Tibial nerve (tissue), 3 donors: ENCODE results near the gene CELSR1.

Source experiments
- POLR2A ChIP-seq, 2 donors: fragments of 450-650 bp; IDR thresholded peaks; one replicate each; pipeline ENCODE4 v1.6.1; 2017; ENCODE audit warnings: antibody characterized with exemption in 2 of 2, mild to moderate bottlenecking in 2 of 2, moderate library complexity in 2 of 2
- TF ChIP-seq, protein P1 (sequence below), 5 experiments: fragments of 200-600 bp in 3 of 5; fragments of 450-650 bp in 2 of 5; sonication (generic) in 3 of 5; IDR thresholded peaks; one replicate each; pipeline ENCODE4 v1.5.1; 2016 to 2019; ENCODE audit warnings: antibody characterized with exemption in 5 of 5, mild to moderate bottlenecking in 3 of 5, moderate library complexity in 2 of 5

DNA sequence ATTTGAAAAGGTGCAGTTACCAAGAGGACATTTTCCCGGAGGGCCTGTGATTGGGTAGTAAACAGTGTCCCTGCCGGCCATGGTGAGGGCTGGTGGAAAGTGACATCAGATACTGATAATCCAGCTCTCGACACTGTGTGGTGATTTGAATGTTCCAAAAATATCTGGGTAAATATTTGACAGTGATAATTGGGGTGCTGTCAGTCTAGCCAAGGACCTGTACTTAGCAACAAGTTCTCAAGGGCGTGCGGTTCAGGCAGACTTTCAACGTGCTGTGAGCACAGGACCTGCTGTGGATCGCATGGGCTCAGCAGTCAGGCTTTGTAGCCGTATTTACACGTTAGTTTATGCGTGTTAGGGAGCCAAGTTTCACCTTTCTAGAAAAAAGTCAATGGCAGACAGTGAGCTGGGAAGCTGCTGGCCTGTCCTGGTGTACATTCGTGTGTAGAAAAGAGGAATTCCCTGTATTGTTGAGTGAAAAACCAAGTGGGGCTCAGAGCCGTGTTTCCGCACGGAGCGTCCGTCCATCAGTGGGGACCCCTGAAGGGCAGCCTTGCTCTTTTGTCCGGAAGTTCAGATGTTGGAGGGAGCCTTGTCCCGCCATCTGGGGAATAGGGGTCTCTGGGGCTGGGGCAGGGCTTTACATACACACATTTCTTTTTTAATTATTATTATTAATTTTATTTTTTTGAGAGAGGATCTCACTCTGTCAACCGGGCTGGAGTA, 190.6 kb downstream of the CELSR1 start:
- TF ChIP-seq POLR2A (IDR thresholded peaks at IDR 0.05) = no peak
- TF ChIP-seq, protein P1, sequence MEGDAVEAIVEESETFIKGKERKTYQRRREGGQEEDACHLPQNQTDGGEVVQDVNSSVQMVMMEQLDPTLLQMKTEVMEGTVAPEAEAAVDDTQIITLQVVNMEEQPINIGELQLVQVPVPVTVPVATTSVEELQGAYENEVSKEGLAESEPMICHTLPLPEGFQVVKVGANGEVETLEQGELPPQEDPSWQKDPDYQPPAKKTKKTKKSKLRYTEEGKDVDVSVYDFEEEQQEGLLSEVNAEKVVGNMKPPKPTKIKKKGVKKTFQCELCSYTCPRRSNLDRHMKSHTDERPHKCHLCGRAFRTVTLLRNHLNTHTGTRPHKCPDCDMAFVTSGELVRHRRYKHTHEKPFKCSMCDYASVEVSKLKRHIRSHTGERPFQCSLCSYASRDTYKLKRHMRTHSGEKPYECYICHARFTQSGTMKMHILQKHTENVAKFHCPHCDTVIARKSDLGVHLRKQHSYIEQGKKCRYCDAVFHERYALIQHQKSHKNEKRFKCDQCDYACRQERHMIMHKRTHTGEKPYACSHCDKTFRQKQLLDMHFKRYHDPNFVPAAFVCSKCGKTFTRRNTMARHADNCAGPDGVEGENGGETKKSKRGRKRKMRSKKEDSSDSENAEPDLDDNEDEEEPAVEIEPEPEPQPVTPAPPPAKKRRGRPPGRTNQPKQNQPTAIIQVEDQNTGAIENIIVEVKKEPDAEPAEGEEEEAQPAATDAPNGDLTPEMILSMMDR (IDR thresholded peaks at IDR 0.05) = no peak
